Eye (tissue), 1 donor: ENCODE results near the gene TMEM171.
A peak's percentile ranks its signal among the peaks of the same experiment; 100 is the strongest.

Experiments
- DNase-seq: peaks from one replicate; pipeline ENCODE4 v3.0.0-alpha.2; 2015

The TMEM171 gene, protein sequence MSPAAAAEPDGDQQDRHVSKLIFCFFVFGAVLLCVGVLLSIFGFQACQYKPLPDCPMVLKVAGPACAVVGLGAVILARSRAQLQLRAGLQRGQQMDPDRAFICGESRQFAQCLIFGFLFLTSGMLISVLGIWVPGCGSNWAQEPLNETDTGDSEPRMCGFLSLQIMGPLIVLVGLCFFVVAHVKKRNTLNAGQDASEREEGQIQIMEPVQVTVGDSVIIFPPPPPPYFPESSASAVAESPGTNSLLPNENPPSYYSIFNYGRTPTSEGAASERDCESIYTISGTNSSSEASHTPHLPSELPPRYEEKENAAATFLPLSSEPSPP

GRCh38 chr5:73120222-73121118, at the start of gene TMEM171:
TSS of gene TMEM171 (plus strand) at chr5:73120575. CDS start at chr5:73123374, 2,799 bp downstream.
- peak; percentile 58 for DNase-seq

- no peak for DNase-seq
Measured at GRCh38 chr5:73081093-73081492, 39.3 kb upstream of the TMEM171 start.

DNA sequence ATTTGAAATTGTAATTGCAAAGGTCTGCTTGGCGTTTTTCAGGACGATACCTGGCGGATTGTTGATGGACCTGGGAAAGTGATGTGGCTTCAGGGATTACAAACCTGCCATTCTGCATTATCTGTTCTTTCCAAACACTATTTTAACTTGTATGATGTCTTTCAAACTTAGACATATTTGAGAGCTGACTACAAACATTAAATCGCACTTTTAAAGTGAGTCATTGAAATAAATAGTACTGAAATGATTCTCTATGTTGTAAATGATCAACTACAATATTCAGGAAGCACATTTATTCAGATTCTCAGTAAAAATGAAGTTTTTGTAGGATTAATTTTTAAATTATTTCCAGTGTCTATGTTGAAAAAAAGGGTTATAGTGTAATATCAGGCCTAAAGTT, 32.3 kb upstream of the TMEM171 start:
- no peak for DNase-seq

DNA sequence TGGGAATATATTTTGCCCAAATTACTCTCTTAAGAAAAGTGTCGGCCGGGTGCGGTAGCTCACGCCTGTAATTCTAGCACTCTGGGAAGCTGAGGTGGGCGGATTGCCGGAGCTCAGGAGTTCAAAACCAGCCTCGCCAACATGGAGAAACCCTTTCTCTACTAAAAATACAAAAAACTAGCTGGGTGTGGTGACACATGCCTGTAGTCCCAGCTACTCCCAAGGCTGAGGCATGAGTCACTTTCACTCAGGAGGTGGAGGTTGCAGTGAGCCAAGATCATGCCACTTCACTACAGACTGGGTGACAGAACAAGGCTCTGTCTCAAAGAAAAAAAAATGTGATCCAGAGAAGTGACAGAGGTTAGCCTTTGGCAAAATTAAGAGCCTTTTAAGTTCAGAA, 26.4 kb upstream of the TMEM171 start:
- DNase-seq: no peak

GRCh38 chr5:73094415-73094814, 26.0 kb upstream of the TMEM171 start:
- no peak for DNase-seq

- DNase-seq: no peak
Measured at GRCh38 chr5:73095564-73096238, 24.7 kb upstream of the TMEM171 start.

GRCh38 chr5:73096239-73096575, 24.2 kb upstream of the TMEM171 start:
- no peak for DNase-seq

- DNase-seq: no peak
Measured at GRCh38 chr5:73097740-73098139, 22.6 kb upstream of the TMEM171 start.

DNA sequence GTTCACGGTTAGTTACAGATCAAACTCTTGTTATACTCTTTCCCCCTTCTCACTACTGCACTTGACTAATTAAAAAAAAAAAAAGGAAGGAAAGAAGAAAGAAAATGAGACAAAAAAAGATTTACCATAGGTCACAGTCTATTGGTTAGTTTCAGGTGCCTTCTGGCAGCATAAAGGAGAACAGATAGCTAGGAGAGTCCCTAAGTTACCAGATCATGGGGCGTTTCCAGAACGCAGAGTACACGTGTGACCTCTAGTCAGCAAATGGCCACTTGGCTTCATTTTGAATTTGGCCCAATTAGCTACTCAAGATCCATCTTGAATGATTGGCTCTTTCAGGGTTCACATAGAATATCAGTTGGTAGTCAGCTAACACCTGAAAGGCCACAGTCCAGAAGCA, 20.3 kb upstream of the TMEM171 start:
- no peak for DNase-seq

GRCh38 chr5:73103870-73104299, 16.5 kb upstream of the TMEM171 start:
- DNase-seq: no peak

DNA sequence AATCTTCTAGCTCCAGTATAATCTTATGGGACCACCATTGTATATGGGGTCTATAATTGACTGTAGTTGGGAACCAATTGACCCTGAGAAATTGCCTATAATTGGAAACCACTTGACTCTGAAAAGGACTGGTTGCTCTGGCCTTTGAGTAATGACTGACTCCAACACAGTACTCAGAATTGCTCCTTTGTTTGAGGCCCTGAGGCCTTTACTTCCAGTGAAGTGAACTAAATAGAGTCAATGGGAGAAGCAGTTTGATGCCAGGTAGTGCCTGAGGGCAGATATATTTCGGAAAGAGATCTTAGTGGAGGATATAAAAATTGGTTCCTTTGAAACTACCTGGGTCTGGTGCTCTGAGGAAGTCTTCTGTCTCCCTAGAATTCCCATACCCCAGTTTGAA, 16.0 kb upstream of the TMEM171 start:
- no peak for DNase-seq

DNA sequence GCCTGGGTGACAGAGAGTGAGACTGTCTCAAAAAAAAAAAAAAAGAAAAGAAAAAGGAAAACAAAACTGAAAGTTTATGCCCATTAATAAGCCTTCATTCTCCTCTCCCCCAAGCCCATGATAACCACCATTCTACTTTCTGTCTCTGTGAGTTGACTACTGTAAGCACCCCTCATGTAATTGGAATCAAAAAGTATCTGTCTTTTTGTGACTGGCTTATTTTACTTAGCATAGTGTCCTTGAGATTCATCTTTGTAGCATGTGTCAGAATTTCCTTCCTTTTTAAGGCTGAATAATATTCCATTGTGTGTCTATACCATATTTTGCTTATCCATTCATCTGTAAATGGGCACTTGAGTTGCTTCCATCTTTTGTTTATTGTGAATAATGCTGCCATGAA, 14.0 kb upstream of the TMEM171 start:
- DNase-seq: no peak

- DNase-seq: no peak
Measured at GRCh38 chr5:73110190-73110589, 10.2 kb upstream of the TMEM171 start.

GRCh38 chr5:73111536-73111935, 8.8 kb upstream of the TMEM171 start:
- DNase-seq: no peak

- DNase-seq: no peak
Measured at GRCh38 chr5:73112359-73112758, 8.0 kb upstream of the TMEM171 start.

DNA sequence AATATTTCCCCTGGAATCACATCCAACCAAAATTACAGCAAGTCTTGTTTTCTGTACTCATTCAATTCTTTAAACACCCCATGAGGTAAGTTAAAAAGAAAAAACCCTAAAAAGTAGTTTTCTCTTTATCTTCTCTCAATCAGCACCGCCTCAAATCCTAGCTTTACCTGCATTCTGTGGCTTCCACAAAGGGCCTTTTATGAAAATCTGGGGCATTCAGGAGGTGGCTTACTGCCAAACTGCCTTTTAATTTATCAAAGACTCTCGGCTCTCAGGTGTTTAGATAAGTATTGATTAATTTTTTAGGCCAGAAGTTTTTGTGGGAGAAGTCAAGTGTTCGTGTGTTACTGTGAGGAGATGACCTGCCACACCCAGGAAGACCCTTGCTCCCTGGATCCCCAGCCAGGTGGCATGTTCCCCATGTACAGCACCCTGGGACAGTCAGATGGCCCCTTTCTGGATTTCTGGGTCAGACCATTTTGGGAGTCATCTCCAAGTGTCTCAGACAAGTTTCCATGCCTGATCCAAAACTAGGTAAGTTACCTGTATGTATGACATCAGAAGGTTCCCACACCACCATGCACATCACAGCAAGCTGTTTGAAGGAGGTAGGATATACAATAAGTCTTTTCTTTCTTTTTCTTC, 6.2 kb upstream of the TMEM171 start:
- no peak for DNase-seq

DNA sequence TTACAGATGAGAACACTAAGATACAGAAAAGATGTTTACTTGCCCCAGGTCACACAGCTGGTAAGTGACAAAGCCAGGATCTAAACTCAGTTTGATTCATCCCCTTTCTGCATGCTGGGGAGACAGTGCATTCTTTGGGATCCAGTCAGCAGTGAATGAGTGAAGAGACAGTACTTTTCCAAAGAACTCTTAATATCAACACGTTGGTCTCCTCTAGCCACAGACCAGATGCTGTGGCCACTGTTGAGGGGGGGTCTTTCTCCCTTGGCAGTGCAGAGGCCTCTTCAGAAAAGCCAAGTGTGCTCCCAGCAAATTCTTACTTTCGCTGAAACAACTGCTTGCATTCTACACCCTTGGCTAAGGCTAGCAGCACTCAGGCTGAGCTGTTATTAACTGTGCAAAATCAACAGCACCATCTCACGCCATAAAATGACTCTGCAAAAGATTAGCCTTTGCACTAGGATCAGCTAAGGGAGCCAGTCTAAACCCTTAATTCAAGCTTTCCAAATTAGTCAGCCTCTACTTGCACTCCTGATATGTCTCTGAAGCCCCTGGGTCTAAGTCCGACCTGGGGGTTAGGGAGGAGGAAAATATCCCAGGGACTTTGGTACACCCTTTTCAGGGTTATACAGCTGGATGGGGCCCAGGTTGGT, 4.8 kb upstream of the TMEM171 start:
- DNase-seq: no peak

GRCh38 chr5:73116506-73116905, 3.9 kb upstream of the TMEM171 start:
- no peak for DNase-seq

GRCh38 chr5:73117088-73117740, 3.2 kb upstream of the TMEM171 start:
- no peak for DNase-seq

- no peak for DNase-seq
Measured at GRCh38 chr5:73118391-73118973, 1.9 kb upstream of the TMEM171 start.

GRCh38 chr5:73119451-73120157, 771 bp upstream of the TMEM171 start:
- peak; percentile 30 for DNase-seq
